NT2/D1 (cell line): ENCODE data around the gene APCS.

Experiments
- SUZ12 ChIP-seq: IDR thresholded peaks from 2 replicates; pipeline ENCODE4 v1.6.1; 2011; ENCODE audit not compliant: insufficient read length, insufficient read depth; ENCODE audit errors: extremely low read depth
- YY1 ChIP-seq: IDR thresholded peaks from 2 replicates; pipeline ENCODE4 v1.6.1; 2011; ENCODE audit not compliant: insufficient read length, insufficient read depth
- ZNF274 ChIP-seq: IDR thresholded peaks from 2 replicates; pipeline ENCODE4 v1.6.1; 2011; ENCODE audit warnings: mild to moderate bottlenecking, low read depth, low read length

DNA sequence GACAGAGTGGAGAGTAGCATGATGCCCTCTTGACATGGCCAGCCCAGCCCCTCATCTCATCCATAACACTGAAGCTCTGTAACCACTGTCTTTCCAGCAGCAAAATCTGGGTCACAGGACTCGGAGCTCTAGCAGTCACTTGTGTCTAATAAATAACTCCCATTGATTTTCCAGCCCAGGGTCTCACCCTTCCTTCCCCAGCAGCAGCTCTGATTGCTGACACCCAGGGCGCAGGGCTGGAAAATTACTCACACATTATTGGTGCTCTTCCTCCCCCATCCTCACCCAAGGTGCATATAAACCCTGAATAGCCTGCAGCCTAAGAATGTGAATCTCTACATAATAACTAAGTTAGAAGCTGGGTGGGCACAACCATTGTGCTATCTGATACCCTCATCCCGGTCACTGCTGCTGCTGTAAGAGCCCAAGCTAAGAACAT is 30.7 kb upstream of the APCS start:
- TF ChIP-seq ZNF274 (no peak), YY1 (no peak), SUZ12 (no peak)
